DMS153 (cell line): ENCODE measurements around the gene CEND1.

Source experiments
- DNase-seq: peaks from one replicate; lab custom pipeline; 2025; lab: John Stamatoyannopoulos, UW

CEND1 gene

GRCh38 chr11:794766-795633, 5.1 kb upstream of the CEND1 start:
- no peak for DNase-seq

GRCh38 chr11:794013-794765, 4.3 kb upstream of the CEND1 start:
- no peak for DNase-seq

DNA sequence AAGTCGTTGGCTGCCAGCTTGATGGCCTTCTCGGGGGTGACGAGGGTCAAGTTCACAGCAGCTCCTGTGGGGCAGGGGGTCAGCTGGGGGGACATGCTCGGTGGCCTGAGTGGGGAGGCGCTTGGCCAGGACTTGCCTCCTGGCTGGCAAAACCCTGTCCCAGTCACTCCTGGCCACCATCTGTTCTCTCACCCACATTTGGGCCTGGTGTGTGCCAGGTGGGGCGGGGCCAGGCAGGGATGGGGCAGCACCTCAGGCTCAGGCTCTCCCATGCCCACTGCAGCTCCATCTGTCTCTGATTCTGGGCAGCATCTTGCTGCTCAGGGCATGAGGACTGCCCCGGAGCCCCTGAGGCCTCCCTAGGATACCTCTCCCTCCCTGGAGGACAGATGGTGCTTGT, 3.7 kb upstream of the CEND1 start:
- no peak for DNase-seq

GRCh38 chr11:792873-793272, 3.0 kb upstream of the CEND1 start:
- no peak for DNase-seq

GRCh38 chr11:792535-792821, 2.6 kb upstream of the CEND1 start:
- DNase-seq, result no peak

DNA sequence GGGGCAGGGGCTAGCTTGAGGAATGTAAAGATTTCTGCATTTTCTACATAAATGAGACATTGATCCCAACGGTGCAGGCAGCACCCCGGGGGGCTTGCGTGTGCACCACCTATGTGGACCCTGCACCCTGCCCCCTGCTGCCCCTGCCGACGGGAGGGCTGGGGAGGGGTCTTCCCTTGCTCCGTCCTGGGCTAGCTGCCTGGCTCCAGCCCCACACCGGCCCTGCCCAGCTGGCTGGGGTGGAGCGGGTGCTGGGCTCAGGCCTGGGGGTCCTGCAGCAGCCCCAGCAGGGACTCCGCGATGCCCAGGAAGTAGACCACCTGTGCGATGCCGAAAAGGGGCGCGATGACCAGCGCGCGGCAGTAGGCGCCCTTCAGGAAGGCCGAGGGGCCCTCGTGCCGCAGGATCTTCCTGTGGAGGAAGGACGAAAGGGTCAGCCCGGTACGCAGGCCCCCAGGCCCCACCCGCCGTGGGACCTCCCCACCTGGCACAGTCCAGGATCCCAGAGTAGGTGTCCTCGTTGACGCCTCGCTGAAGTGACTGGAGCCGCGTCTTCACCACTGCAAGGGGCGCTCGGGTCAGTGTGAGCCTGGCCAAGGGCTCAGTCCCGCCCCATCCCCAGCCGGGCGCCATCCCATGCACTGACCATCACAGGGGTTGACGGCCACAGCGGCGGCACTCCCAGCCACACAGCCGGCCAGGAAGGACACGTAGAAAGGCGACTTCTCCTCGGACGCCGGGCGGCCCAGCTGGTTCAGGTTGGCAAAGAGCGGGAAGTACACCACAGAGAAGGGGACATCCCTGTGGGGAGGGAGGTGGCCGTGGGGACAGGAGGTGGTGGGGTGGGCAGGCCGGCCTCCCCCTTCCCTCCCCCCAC, 2.0 kb upstream of the CEND1 start:
- DNase-seq, result no peak

DNA sequence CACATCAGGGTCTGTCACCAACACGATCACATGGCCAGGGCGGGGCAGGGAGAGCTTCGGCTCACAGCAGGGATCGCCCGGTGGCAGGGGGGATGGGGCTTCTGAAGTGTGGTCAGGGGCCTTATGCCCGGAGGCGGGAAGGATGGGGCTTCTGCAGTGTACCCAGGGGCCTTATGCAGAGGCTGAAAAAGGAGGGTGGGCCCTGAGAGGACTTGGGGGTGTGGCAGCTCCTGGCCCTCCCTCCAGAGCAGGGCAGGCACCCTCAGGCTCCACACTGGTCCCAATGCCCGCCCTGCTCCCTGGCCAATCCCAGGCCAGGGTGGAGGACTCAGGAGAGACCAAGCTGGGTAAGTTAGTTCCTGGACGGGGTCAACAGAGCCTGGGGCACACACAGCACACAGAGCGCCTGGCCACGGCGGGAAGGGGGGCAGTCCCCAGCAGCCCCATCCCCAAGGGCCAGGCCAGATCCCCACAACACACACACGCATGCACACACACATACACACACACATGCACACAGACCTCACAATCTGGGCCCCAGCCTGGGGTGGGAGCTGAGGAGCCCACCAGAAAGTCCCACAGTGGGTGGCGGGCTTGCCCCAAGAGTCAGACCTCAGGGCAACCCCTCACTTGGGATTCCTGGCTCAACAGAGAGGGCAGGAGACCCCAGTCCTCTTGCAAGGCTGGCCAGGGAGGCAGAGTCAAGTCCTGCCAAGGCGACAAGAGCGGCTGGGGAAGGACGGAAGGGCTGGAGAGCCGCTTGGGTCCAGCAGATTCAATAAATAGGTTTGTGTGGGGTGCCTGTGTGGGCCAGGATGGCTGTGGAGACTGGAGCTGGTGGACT, 1.1 kb upstream of the CEND1 start:
- DNase-seq, result no peak

GRCh38 chr11:788953-789940, 643 bp downstream of the CEND1 start:
- no peak for DNase-seq

DNA sequence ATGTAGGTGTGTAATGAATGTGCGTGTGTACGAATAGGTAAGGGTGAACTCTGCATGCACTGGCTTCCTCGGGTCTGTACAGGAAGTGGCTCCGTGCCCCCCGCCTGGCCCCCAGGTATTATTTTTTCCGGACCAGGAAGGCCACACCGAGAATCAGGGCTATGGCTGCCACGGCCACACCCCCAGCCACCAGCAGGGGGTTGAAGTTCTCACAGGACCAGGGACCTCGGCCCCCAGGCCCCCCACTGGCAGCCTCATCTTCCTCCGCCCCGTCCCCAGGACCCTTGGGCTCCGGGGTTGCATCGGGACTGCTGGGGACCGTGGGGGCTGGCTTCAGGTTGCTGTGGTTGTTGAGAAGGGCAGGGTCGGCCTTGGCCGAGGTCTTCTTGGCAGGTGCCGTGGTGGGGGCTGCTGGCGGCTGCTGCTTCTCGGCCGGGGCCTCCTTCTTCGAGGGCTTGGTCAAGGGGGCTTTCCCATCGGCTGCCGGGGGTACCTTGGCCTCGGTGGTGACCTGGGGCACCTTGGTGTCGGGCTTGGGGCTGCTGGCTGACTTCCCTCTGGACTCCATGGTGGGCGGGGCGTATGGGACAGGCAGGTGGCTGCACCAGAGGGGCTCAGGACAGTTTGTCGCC, 1.8 kb downstream of the CEND1 start:
- DNase-seq, result no peak

GRCh38 chr11:787084-787675, 2.7 kb downstream of the CEND1 start:
- no peak for DNase-seq

GRCh38 chr11:786235-787083, 3.4 kb downstream of the CEND1 start:
- no peak for DNase-seq

- DNase-seq, result peak; percentile 54
Observed at GRCh38 chr11:783581-784015, 6.3 kb downstream of the CEND1 start.

GRCh38 chr11:782264-783174, 7.4 kb downstream of the CEND1 start:
- DNase-seq, result no peak

- no peak for DNase-seq
Observed at GRCh38 chr11:779955-780532, 9.8 kb downstream of the CEND1 start.

- no peak for DNase-seq
Observed at GRCh38 chr11:778976-779954, 10.6 kb downstream of the CEND1 start.
